ENCODE results near the gene GREB1.

GREB1 gene

GRCh38 chr2:11602563-11603204 is 68.8 kb downstream of the GREB1 start:
- DNase-seq (ENCODE audit: low spot score): no peak

- DNase-seq (ENCODE audit: low spot score): no peak
Observed at GRCh38 chr2:11610624-11611242, 76.9 kb downstream of the GREB1 start.

- DNase-seq (ENCODE audit: low spot score): no peak
Observed at GRCh38 chr2:11611251-11611650, 77.4 kb downstream of the GREB1 start.

- no peak for DNase-seq (ENCODE audit: low spot score)
Observed at GRCh38 chr2:11612553-11613215, 78.8 kb downstream of the GREB1 start.

GRCh38 chr2:11613297-11613696 is 79.5 kb downstream of the GREB1 start:
- no peak for DNase-seq (ENCODE audit: low spot score)

- DNase-seq (ENCODE audit: low spot score): no peak
Observed at GRCh38 chr2:11615209-11615608, 81.4 kb downstream of the GREB1 start.

- no peak for DNase-seq (ENCODE audit: low spot score)
Observed at GRCh38 chr2:11616097-11616687, 82.3 kb downstream of the GREB1 start.

GRCh38 chr2:11616851-11617415 is 83.1 kb downstream of the GREB1 start:
- DNase-seq (ENCODE audit: low spot score): no peak

GRCh38 chr2:11617527-11617926 is 83.7 kb downstream of the GREB1 start:
- no peak for DNase-seq (ENCODE audit: low spot score)

GRCh38 chr2:11617984-11618707 is 84.3 kb downstream of the GREB1 start:
- DNase-seq (ENCODE audit: low spot score): no peak

- DNase-seq (ENCODE audit: low spot score): no peak
Observed at GRCh38 chr2:11618708-11619062, 84.8 kb downstream of the GREB1 start.

GRCh38 chr2:11621410-11621809 is 87.6 kb downstream of the GREB1 start:
- no peak for DNase-seq (ENCODE audit: low spot score)

GRCh38 chr2:11622611-11623010 is 88.8 kb downstream of the GREB1 start:
- no peak for DNase-seq (ENCODE audit: low spot score)

GRCh38 chr2:11624893-11625292 is 91.0 kb downstream of the GREB1 start:
- DNase-seq (ENCODE audit: low spot score): no peak

GRCh38 chr2:11625671-11626070 is 91.8 kb downstream of the GREB1 start:
- DNase-seq (ENCODE audit: low spot score): no peak

- DNase-seq (ENCODE audit: low spot score): no peak
Observed at GRCh38 chr2:11628675-11629074, 94.8 kb downstream of the GREB1 start.

GRCh38 chr2:11629215-11629614 is 95.4 kb downstream of the GREB1 start:
- DNase-seq (ENCODE audit: low spot score): no peak

- DNase-seq (ENCODE audit: low spot score): no peak
Observed at GRCh38 chr2:11629851-11630250, 96.0 kb downstream of the GREB1 start.

GRCh38 chr2:11630855-11631254 is 97.0 kb downstream of the GREB1 start:
- DNase-seq (ENCODE audit: low spot score): no peak

GRCh38 chr2:11631462-11631861 is 97.6 kb downstream of the GREB1 start:
- no peak for DNase-seq (ENCODE audit: low spot score)

GRCh38 chr2:11633923-11634478 is 100.2 kb downstream of the GREB1 start:
- no peak for DNase-seq (ENCODE audit: low spot score)

- no peak for DNase-seq (ENCODE audit: low spot score)
Observed at GRCh38 chr2:11634584-11634983, 100.7 kb downstream of the GREB1 start.
